Caco-2 (cell line): ENCODE results near the gene RBM33. TPM values are rescaled to one million over a fixed set of nuclear protein-coding genes. Genes with fewer than 3 reads are reported as not detected.
A peak's percentile ranks its signal among the peaks of the same experiment; 100 is the strongest.

Experiments
- BruUV-seq: library from RNA; stranded (reverse); fragments of 400-500 nt; replicated peaks from 2 replicates; lab custom pipeline; 2021; lab: Mats Ljungman, UMichigan
- CTCF ChIA-PET: fragments of 300-600 bp; sonication (Branson Sonifier 250); formaldehyde crosslinking; loops from one replicate; lab custom pipeline; 2022; ENCODE audit warnings: antibody characterized with exemption; lab: Charles Lee
- POLR2A ChIA-PET: fragments of 300-600 bp; sonication (Branson Sonifier 250); formaldehyde crosslinking; loops from one replicate; lab custom pipeline; 2022; ENCODE audit warnings: antibody characterized with exemption; lab: Charles Lee
- DNase-seq, 2 experiments: peaks; one replicate each; pipeline versions ENCODE4 v3.0.0 to v3.0.0-alpha.2; 2020 to 2022
- H3K27me3 ChIP-seq: replicated peaks from 2 replicates; pipeline ENCODE4 v1.6.0; 2011; ENCODE audit warnings: low read length; ENCODE audit not compliant: control insufficient read depth, insufficient read depth
- H3K36me3 ChIP-seq: 2 replicates; pipeline ENCODE4 v1.5.1; 2011; ENCODE audit warnings: low read length; ENCODE audit not compliant: control insufficient read depth, insufficient read depth
- H3K4me1 ChIP-seq: fragments of 250-450 bp; sonication (Bioruptor Pico); 2 replicates; pipeline ENCODE4 v1.5.1; 2020; ENCODE audit warnings: mild to moderate bottlenecking
- H3K4me3 ChIP-seq: 2 replicates; pipeline ENCODE4 v1.5.1; 2011; ENCODE audit warnings: low read depth, mild to moderate bottlenecking, control low read depth, low read length
- H3K9me3 ChIP-seq: fragments of 250-450 bp; sonication (Bioruptor Pico); 2 replicates; pipeline ENCODE4 v1.5.1; 2020; ENCODE audit warnings: mild to moderate bottlenecking, moderate library complexity
- H3K27ac Mint-ChIP-seq: one replicate; pipeline ENCODE4 v1.8.0; 2022; ENCODE audit warnings: mixed read lengths; ENCODE audit not compliant: unreplicated experiment
- H3K27me3 Mint-ChIP-seq: one replicate; pipeline ENCODE4 v1.8.0; 2022; ENCODE audit warnings: mixed read lengths; ENCODE audit not compliant: insufficient read depth, unreplicated experiment
- H3K36me3 Mint-ChIP-seq: one replicate; pipeline ENCODE4 v1.8.0; 2022; ENCODE audit warnings: mild to moderate bottlenecking, mixed read lengths; ENCODE audit not compliant: insufficient read depth, unreplicated experiment
- H3K4me1 Mint-ChIP-seq: one replicate; pipeline ENCODE4 v1.8.0; 2022; ENCODE audit warnings: low read depth, mixed read lengths; ENCODE audit not compliant: unreplicated experiment
- H3K4me3 Mint-ChIP-seq: one replicate; pipeline ENCODE4 v1.8.0; 2022; ENCODE audit warnings: mild to moderate bottlenecking, moderate library complexity, mixed read lengths; ENCODE audit not compliant: unreplicated experiment
- H3K9me3 Mint-ChIP-seq: one replicate; pipeline ENCODE4 v1.8.0; 2022; ENCODE audit warnings: mixed read lengths; ENCODE audit not compliant: unreplicated experiment
- intact Hi-C: fragments of 100-400 bp; cut with micrococcal nuclease; formaldehyde crosslinking; loops from one replicate; pipeline ENCODE4 v1.10.0; 2022; ENCODE audit not compliant: unreplicated experiment
- total RNA-seq: library from RNA; stranded (reverse); gene quantifications from 2 replicates; pipeline ENCODE4 v1.2.3, GENCODE V29; 2022
- TF ChIP-seq, protein P1 (sequence below), 2 experiments: fragments of 200-600 bp in 1 of 2; IDR thresholded peaks; 1 replicate in 1 of 2; 2 replicates in 1 of 2; pipeline versions ENCODE4 v1.5.1 to v1.8.0; 2011 to 2022; ENCODE audit warnings: antibody characterized with exemption in 1 of 2, control low read depth in 1 of 2, inconsistent platforms in 1 of 2, low read depth in 1 of 2, low read length in 1 of 2, mild to moderate bottlenecking in 1 of 2, moderate library complexity in 1 of 2; ENCODE audit not compliant: insufficient read depth in 1 of 2, severe bottlenecking in 1 of 2, unreplicated experiment in 1 of 2

Gene RBM33
- total RNA-seq, 1 experiment from 2014 or later, result 82.8 TPM

DNA sequence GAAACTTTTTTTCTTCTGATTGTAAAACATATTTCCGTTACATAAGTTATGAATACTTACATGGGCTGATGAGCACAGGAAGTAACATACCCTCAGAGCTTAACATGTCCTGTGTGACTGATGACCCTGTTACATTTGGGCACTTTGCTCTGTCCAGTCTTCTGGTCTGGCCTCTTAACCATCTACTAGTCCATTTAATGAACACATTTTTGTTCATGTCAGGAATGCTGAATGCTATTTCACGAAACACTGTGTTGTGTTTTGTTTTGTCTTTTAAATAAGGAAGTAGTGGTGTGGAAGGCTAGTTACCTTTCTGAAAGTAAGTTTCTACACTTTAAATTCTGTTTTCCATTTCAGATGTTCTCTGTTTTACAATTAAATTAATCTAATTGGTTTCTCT lies 77.7 kb downstream of the RBM33 start:
- CTCF ChIA-PET, result no interaction called here
- H3K4me3 ChIP-seq, result no peak overlapping the region
- Mint-ChIP-seq H3K27ac (no peak overlapping the region), H3K9me3 (no peaks in the 10 kb centered on the region), H3K27me3 (no peaks in the 10 kb centered on the region), H3K4me1 (no peaks in the 10 kb centered on the region), H3K36me3 (peaks cover 21% of the 10 kb centered on the region), H3K4me3 (no peak overlapping the region)
- no peaks in the 10 kb centered on the region for H3K4me1 ChIP-seq
- H3K36me3 ChIP-seq, result no peaks in the 10 kb centered on the region; the same call in 1 of the 2 replicates
- TF ChIP-seq, protein P1, sequence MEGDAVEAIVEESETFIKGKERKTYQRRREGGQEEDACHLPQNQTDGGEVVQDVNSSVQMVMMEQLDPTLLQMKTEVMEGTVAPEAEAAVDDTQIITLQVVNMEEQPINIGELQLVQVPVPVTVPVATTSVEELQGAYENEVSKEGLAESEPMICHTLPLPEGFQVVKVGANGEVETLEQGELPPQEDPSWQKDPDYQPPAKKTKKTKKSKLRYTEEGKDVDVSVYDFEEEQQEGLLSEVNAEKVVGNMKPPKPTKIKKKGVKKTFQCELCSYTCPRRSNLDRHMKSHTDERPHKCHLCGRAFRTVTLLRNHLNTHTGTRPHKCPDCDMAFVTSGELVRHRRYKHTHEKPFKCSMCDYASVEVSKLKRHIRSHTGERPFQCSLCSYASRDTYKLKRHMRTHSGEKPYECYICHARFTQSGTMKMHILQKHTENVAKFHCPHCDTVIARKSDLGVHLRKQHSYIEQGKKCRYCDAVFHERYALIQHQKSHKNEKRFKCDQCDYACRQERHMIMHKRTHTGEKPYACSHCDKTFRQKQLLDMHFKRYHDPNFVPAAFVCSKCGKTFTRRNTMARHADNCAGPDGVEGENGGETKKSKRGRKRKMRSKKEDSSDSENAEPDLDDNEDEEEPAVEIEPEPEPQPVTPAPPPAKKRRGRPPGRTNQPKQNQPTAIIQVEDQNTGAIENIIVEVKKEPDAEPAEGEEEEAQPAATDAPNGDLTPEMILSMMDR (IDR thresholded peaks at IDR 0.05; ENCODE audit: insufficient read depth in 1 of 2, low read depth in 1 of 2, low read length in 1 of 2, severe bottlenecking in 1 of 2, unreplicated experiment in 1 of 2), result no peak
- POLR2A ChIA-PET, result no interaction called here
- no peaks in the 10 kb centered on the region for H3K9me3 ChIP-seq
- DNase-seq, result no peak
- H3K27me3 ChIP-seq, result no peaks in the 10 kb centered on the region
- BruUV-seq, result no TSS peak
- intact Hi-C loops, result loop anchor here (5.0 kb wide), 1 partner anchor 125 kb away; no protein-coding TSS in a partner anchor

DNA sequence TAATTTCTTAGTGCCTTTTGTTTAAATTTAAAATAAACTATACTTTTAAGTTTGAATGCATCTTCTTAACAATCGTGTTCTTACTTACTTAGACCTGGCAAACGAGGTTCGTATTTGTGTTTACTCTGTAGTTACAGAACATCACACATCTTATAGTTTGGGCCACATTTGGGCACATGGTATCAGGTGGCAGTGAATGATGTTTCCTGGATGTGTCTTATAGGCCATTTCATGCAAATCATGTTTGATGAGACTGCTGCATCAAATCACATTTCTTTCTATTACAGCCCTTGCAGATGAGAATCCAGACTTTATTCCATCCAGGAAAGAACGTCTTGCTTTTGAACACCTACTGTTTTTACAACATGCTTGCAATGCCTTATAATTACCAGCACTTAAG lies 78.5 kb downstream of the RBM33 start:
- no peak for DNase-seq
- H3K4me3 ChIP-seq, result no peak overlapping the region
- H3K36me3 ChIP-seq, result no peaks in the 10 kb centered on the region
- POLR2A ChIA-PET, result no interaction called here
- TF ChIP-seq, protein P1 (IDR thresholded peaks at IDR 0.05; ENCODE audit: insufficient read depth in 1 of 2, low read depth in 1 of 2, low read length in 1 of 2, severe bottlenecking in 1 of 2, unreplicated experiment in 1 of 2), result no peak
- no peaks in the 10 kb centered on the region for H3K27me3 ChIP-seq
- BruUV-seq, result no TSS peak
- H3K4me1 Mint-ChIP-seq, result peaks cover 2% of the 10 kb centered on the region
- H3K9me3 ChIP-seq, result no peaks in the 10 kb centered on the region
- intact Hi-C loops, result loop anchor here (5.0 kb wide), 1 partner anchor 126 kb away; no protein-coding TSS in a partner anchor
- H3K27ac Mint-ChIP-seq, result no peak overlapping the region
- CTCF ChIA-PET, result no interaction called here
- H3K9me3 Mint-ChIP-seq, result no peaks in the 10 kb centered on the region
- peaks cover 1% of the 10 kb centered on the region; the same call in 1 of the 2 replicates for H3K4me1 ChIP-seq
- H3K4me3 Mint-ChIP-seq, result no peak overlapping the region
- H3K36me3 Mint-ChIP-seq, result peaks cover 22% of the 10 kb centered on the region
- H3K27me3 Mint-ChIP-seq, result no peaks in the 10 kb centered on the region

DNA sequence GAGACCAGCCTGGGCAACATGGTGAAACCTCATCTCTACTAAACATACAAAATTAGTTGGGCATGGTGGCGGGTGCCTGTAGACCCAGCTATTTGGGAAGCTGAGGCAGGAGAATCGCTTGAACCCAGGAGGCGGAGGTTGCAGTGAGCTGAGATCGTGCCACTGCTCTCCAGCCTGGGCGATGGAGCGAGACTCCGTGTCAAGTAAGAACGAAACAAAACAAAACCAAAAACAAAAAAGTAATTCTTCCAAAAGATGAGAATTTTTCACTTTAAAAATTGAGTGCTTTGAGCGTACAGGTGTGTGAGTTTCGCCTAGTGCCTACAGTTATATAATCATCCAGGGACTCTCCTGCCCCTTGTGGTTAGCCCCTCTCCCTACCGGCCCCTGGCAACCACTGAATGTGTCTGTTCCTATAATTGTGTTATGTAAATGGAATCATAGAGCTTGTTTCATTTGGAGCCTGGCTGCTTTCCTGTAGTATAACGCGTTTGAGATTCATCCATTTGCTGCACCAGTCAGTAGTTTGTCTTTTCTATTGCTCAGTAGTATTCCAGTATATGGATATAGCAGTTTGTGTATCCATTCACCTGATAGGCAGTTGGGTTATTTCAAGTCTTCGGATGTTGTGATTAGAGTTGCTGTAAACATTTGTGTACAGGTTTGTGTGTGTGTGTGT lies 80.0 kb downstream of the RBM33 start:
- BruUV-seq, result no TSS peak
- DNase-seq, result peak in 1 of 2 experiments; percentile 19
- POLR2A ChIA-PET, result no interaction called here
- no peaks in the 10 kb centered on the region for H3K9me3 Mint-ChIP-seq
- H3K27ac Mint-ChIP-seq, result no peak overlapping the region
- TF ChIP-seq, protein P1 (IDR thresholded peaks at IDR 0.05; ENCODE audit: insufficient read depth in 1 of 2, low read depth in 1 of 2, low read length in 1 of 2, severe bottlenecking in 1 of 2, unreplicated experiment in 1 of 2), result peak; percentile 14 to 40
- peaks cover 9% of the 10 kb centered on the region for H3K4me1 ChIP-seq
- no peak overlapping the region for H3K4me3 Mint-ChIP-seq
- H3K9me3 ChIP-seq, result no peaks in the 10 kb centered on the region
- no peak overlapping the region for H3K4me3 ChIP-seq
- peaks cover 32% of the 10 kb centered on the region for H3K36me3 Mint-ChIP-seq
- no peaks in the 10 kb centered on the region for H3K36me3 ChIP-seq
- CTCF ChIA-PET, result no interaction called here
- intact Hi-C loops, result loop anchor here (5.0 kb wide), 1 partner anchor 127 kb away; no protein-coding TSS in a partner anchor
- H3K4me1 Mint-ChIP-seq, result peaks cover 9% of the 10 kb centered on the region
- H3K27me3 Mint-ChIP-seq, result no peaks in the 10 kb centered on the region
- H3K27me3 ChIP-seq, result no peaks in the 10 kb centered on the region
